ENCODE measurements around the gene DPM1. TPM values are rescaled to one million over a fixed set of nuclear protein-coding genes. Genes with fewer than 3 reads are reported as not detected.

The DPM1 gene
- total and polyA plus RNA-seq, 3 donors from 2014 or later, result 44.5 to 71.0 (median 54.3) TPM

DNA sequence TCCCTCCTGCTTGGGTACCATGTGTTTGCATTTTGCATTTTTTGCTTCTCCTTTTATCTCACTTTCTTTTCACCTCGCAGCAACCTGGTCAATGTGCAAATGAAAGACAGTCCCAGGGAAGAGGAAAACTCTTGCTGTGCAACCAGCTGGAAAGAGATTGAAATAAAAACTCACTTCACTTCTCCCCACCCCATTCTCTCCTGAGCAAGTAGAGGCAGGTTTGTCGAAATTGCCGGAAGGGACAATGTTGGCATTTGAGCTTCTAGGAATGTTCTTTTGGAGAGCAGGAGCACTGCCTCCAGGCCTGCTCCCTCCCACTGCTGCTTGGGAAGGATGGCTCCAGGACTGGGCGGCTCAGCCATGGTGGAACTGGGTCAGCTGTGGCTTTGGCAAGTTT is 34.0 kb upstream of the DPM1 start:
- no peak for TF ChIP-seq POLR2A (IDR thresholded peaks at IDR 0.05)
- TF ChIP-seq, protein P1, sequence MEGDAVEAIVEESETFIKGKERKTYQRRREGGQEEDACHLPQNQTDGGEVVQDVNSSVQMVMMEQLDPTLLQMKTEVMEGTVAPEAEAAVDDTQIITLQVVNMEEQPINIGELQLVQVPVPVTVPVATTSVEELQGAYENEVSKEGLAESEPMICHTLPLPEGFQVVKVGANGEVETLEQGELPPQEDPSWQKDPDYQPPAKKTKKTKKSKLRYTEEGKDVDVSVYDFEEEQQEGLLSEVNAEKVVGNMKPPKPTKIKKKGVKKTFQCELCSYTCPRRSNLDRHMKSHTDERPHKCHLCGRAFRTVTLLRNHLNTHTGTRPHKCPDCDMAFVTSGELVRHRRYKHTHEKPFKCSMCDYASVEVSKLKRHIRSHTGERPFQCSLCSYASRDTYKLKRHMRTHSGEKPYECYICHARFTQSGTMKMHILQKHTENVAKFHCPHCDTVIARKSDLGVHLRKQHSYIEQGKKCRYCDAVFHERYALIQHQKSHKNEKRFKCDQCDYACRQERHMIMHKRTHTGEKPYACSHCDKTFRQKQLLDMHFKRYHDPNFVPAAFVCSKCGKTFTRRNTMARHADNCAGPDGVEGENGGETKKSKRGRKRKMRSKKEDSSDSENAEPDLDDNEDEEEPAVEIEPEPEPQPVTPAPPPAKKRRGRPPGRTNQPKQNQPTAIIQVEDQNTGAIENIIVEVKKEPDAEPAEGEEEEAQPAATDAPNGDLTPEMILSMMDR (IDR thresholded peaks at IDR 0.05), result no peak
- 48 to 54% methylated on average over 4 of the region's 4 CpGs for WGBS, 2 donors
- H3K9me3 ChIP-seq, result no peaks in the 10 kb centered on the region
- no peaks in the 10 kb centered on the region for H3K36me3 ChIP-seq (ENCODE audit: low read depth, missing control alignments)
- H3K27me3 ChIP-seq, result no peaks in the 10 kb centered on the region
- DNase-seq, result no peak
- no peak overlapping the region for H3K27ac ChIP-seq
- peaks cover 4% of the 10 kb centered on the region for H3K4me1 ChIP-seq
- intact Hi-C loops (cut with DNase I; ENCODE audit: low total_unique reads), result no loop called here
- no peak overlapping the region for H3K4me3 ChIP-seq

DNA sequence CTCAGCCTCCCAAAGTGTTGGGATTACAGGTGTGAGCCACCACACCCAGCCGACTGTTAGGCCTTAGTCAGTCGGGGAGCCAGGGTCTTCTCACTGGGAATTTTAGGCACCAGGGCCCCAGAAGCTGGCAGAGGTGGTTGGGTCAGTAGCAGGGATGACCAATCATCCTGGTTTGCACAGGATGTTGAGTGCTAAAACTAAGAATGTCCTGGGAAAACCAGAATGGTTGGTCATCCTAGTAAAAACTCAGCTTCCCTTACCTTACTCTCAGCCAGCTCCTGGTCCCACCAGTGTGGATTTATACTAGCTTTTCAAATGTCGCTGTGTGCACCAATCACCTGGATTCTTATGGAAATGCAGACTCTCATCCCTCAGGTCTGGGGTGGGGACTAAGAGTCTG is 32.7 kb upstream of the DPM1 start:
- H3K4me1 ChIP-seq, result peaks cover 4% of the 10 kb centered on the region
- TF ChIP-seq, protein P1 (IDR thresholded peaks at IDR 0.05), result no peak
- no peak for TF ChIP-seq POLR2A (IDR thresholded peaks at IDR 0.05)
- H3K27me3 ChIP-seq, result no peaks in the 10 kb centered on the region
- no peak for DNase-seq
- H3K27ac ChIP-seq, result no peak overlapping the region
- H3K9me3 ChIP-seq, result no peaks in the 10 kb centered on the region
- H3K4me3 ChIP-seq, result no peak overlapping the region
- WGBS, 2 donors, result 88 to 93% methylated on average over 3 of the region's 3 CpGs
- H3K36me3 ChIP-seq (ENCODE audit: low read depth, missing control alignments), result no peaks in the 10 kb centered on the region
- intact Hi-C loops (cut with DNase I; ENCODE audit: low total_unique reads), result no loop called here

DNA sequence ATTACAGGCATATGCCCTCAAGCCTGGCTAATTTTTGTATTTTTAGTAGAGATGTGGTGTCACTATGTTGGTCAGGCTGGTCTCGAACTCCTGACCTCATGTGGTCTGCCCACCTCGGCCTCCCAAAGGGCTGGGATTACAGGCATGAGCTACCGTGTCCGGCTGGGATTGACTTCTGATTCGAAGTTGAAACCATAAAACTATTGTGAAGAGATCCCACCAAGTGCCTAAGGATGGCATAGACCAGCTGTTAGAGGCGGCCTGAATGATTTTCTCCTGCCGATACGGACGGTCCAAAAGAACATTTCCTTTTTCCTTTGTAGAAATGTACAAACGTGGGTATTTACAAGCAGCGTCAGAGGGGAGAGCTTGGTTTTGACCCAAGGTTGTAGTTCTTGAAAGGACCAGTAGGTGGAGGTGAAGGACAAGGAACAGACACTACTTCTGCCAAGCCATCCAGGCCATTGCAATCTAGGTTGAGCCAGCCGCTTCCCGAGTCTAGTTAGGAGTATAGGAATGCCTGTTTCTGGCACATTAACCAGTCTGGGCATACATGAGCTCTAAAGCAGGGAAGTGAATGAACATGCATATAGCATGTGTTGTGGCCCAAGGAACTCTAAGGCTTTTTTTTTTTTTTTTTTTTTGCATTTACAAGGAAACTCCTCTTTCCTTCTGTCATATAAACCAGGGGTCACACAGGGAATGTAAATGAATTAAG is 29.3 kb upstream of the DPM1 start:
- TF ChIP-seq POLR2A (IDR thresholded peaks at IDR 0.05), result no peak
- TF ChIP-seq, protein P1 (IDR thresholded peaks at IDR 0.05), result peak; percentile 86 to 95 (median 90)
- peak; percentile 91 for DNase-seq
- H3K4me3 ChIP-seq, result no peak overlapping the region
- H3K27ac ChIP-seq, result no peak overlapping the region
- H3K4me1 ChIP-seq, result no peaks in the 10 kb centered on the region
- no peaks in the 10 kb centered on the region for H3K27me3 ChIP-seq
- WGBS, 2 donors, result 13 to 20% methylated on average over 12 to 13 of the region's 13 CpGs
- H3K9me3 ChIP-seq, result no peaks in the 10 kb centered on the region
- intact Hi-C loops (cut with DNase I; ENCODE audit: low total_unique reads), result loop anchor here (5.0 kb wide), 1 partner anchor 320 kb away; no protein-coding TSS in a partner anchor
- no peaks in the 10 kb centered on the region for H3K36me3 ChIP-seq (ENCODE audit: low read depth, missing control alignments)

DNA sequence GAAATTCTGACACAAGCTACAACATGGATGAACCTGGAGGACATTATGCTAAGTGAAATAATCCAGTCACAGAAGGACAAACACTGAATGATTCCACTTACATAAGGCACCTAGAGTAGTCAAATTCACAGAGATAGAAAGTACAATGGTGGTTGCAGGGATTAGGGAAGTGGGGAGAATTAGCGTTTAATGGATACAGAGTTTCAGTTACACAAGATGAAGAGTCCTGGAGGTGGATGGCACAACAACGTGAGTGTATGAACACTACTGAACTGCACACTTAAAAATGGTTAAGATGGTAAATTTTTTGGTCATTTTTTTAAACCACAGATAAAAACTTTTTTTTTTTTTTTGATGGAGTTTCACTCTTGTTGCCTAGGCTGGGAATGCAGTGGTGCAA is 25.0 kb upstream of the DPM1 start:
- Histone ChIP-seq H3K27me3 (no peaks in the 10 kb centered on the region), H3K9me3 (no peaks in the 10 kb centered on the region), H3K4me3 (no peak overlapping the region), H3K27ac (no peak overlapping the region), H3K4me1 (no peaks in the 10 kb centered on the region), H3K36me3 (ENCODE audit: low read depth, missing control alignments) (no peaks in the 10 kb centered on the region)
- DNase-seq, result no peak
- intact Hi-C loops (cut with DNase I; ENCODE audit: low total_unique reads), result no loop called here
- WGBS, 2 donors, result 45 to 51% methylated on average over 2 of the region's 2 CpGs
- TF ChIP-seq, protein P1 (IDR thresholded peaks at IDR 0.05), result no peak
- TF ChIP-seq POLR2A (IDR thresholded peaks at IDR 0.05), result no peak

DNA sequence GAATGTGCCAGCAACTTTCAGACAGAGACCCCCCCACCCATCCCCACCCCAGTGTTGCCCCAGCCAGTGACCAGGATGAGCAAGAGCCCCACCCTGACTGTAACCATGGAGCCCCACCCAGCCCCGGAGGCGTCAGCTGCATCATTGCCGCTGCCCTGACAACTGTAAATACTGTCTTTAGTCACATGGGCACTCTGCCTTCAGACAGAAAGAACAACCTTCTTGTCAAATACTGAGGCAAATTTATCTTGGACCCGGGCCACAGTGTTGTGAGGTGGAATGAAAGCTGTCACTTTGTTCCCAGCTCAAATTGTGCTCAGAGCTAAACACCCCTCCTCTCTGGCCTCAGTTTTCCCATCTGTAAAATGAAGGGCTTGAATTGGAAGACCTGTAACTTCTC is 24.0 kb upstream of the DPM1 start:
- DNase-seq, result no peak
- WGBS, 2 donors, result 50 to 71% methylated on average over 2 to 4 of the region's 4 CpGs
- no peaks in the 10 kb centered on the region for H3K9me3 ChIP-seq
- no peak for TF ChIP-seq POLR2A (IDR thresholded peaks at IDR 0.05)
- TF ChIP-seq, protein P1 (IDR thresholded peaks at IDR 0.05), result no peak
- no peak overlapping the region for H3K4me3 ChIP-seq
- no peaks in the 10 kb centered on the region for H3K27me3 ChIP-seq
- H3K4me1 ChIP-seq, result no peaks in the 10 kb centered on the region
- H3K36me3 ChIP-seq (ENCODE audit: low read depth, missing control alignments), result no peaks in the 10 kb centered on the region
- H3K27ac ChIP-seq, result no peak overlapping the region
- intact Hi-C loops (cut with DNase I; ENCODE audit: low total_unique reads), result no loop called here

All from testis (tissue), 3 donors.